K562 (cell line): ENCODE results near the gene DCN. TPM values are rescaled to one million over a fixed set of nuclear protein-coding genes. Genes with fewer than 3 reads are reported as not detected.

Experiments used
- ATAC-seq: fragments of 200-7000 bp; cut with Tn5 transposase; 3 replicates; pipeline ENCODE4 v1.9.1; 2020; ENCODE audit warnings: moderate library complexity
- BruUV-seq: library from RNA; stranded (reverse); fragments of 400-500 nt; replicated peaks from 2 replicates; lab custom pipeline; 2021; lab: Mats Ljungman, UMichigan
- CTCF ChIA-PET: fragments of 300-600 bp; formaldehyde crosslinking; extraction: SDS; loops from one replicate; lab custom pipeline; 2021; ENCODE audit warnings: low intra/inter-chr PET ratio; lab: Yijun Ruan, JAX
- POLR2A ChIA-PET: fragments of 300-600, 350-650 bp; sonication (Branson Sonifier 250); formaldehyde crosslinking; extraction: SDS; loops from one replicate; lab custom pipeline; 2021; ENCODE audit warnings: antibody characterized with exemption, inconsistent platforms; lab: Yijun Ruan, JAX
- DNase-seq, 4 experiments: peaks; one replicate each; pipeline versions ENCODE4 v3.0.0 to v3.0.0-alpha.2; 2011 to 2018; ENCODE audit warnings: low spot score in 3 of 4, mixed read lengths in 3 of 4; ENCODE audit errors: extremely low read depth in 1 of 4
- FAIRE-seq: peaks from 2 replicates; lab custom pipeline; 2011; peaks lifted over from hg19 to GRCh38; lab: Jason Lieb, UNC
- H2AFZ ChIP-seq: 2 replicates; pipeline ENCODE4 v1.6.0; 2011; ENCODE audit warnings: low read depth, low read length, control low read depth, inconsistent platforms
- H3K27ac ChIP-seq: fragments of 200-600 bp; 3 replicates; pipeline ENCODE4 v1.8.0; 2011; ENCODE audit warnings: low read depth, mild to moderate bottlenecking, control low read depth, inconsistent platforms, low read length, moderate library complexity, mixed read lengths; ENCODE audit errors: extremely low read depth
- H3K27me3 ChIP-seq, 2 experiments: fragments of 300-600 bp in 1 of 2; 2 replicates in 1 of 2; 3 replicates in 1 of 2; pipeline versions ENCODE4 v1.6.0 to v1.8.0; 2011; ENCODE audit warnings: inconsistent platforms in 2 of 2, low read length in 2 of 2, mild to moderate bottlenecking in 1 of 2, mixed read lengths in 1 of 2, moderate library complexity in 1 of 2; ENCODE audit not compliant: control insufficient read depth in 2 of 2, insufficient read depth in 2 of 2
- H3K36me3 ChIP-seq: fragments of 300-600 bp; 3 replicates; pipeline ENCODE4 v1.8.0; 2011; ENCODE audit warnings: mild to moderate bottlenecking, low read length, inconsistent platforms; ENCODE audit not compliant: control insufficient read depth, insufficient read depth
- H3K4me1 ChIP-seq, 2 experiments: fragments of 200-600 bp in 1 of 2; replicated peaks in 1 of 2; 2 replicates in 1 of 2; 3 replicates in 1 of 2; pipeline versions ENCODE4 v1.5.1 to v1.8.0; 2011; ENCODE audit warnings: inconsistent platforms in 2 of 2, low read length in 2 of 2, mild to moderate bottlenecking in 1 of 2, mixed read lengths in 1 of 2, moderate library complexity in 1 of 2; ENCODE audit not compliant: control insufficient read depth in 2 of 2, insufficient read depth in 2 of 2
- H3K4me2 ChIP-seq: 2 replicates; pipeline ENCODE4 v1.6.1; 2011; ENCODE audit warnings: low read length, control low read depth, inconsistent platforms, mixed read lengths; ENCODE audit not compliant: insufficient read depth
- H3K4me3 ChIP-seq: fragments of 200-600 bp; sonication (generic), shearing (Covaris generic); 2 replicates; pipeline ENCODE4 v1.5.1; 2016; ENCODE audit warnings: control low read depth, inconsistent platforms
- H3K79me2 ChIP-seq: fragments of 200-600 bp; 3 replicates; pipeline ENCODE4 v1.8.0; 2011; ENCODE audit warnings: low read length, inconsistent platforms; ENCODE audit not compliant: control insufficient read depth, insufficient read depth
- H3K9ac ChIP-seq, 2 experiments: 2 replicates each; pipeline versions ENCODE4 v1.6.0 to v1.6.1; 2011; ENCODE audit warnings: low read depth in 2 of 2, low read length in 2 of 2, control low read depth in 1 of 2, inconsistent platforms in 1 of 2, mild to moderate bottlenecking in 1 of 2, mixed read lengths in 1 of 2; ENCODE audit not compliant: insufficient read depth in 1 of 2
- H3K9me1 ChIP-seq: one replicate; pipeline ENCODE4 v1.6.0; 2011; ENCODE audit warnings: inconsistent platforms, mild to moderate bottlenecking, low read length, moderate library complexity; ENCODE audit not compliant: control insufficient read depth, insufficient read depth
- H3K9me3 ChIP-seq: replicated peaks from 2 replicates; pipeline ENCODE4 v1.5.1; 2011; ENCODE audit warnings: low read depth, low read length, inconsistent platforms; ENCODE audit not compliant: control insufficient read depth, insufficient read depth
- H4K20me1 ChIP-seq: replicated peaks from 2 replicates; pipeline ENCODE4 v1.6.1; 2011; ENCODE audit warnings: low read length, inconsistent platforms, mixed read lengths; ENCODE audit not compliant: control insufficient read depth, insufficient read depth
- CBX3 ChIP-seq, 2 experiments: IDR thresholded peaks; 1 replicate in 1 of 2; 2 replicates in 1 of 2; pipeline ENCODE4 v1.6.1; 2012; ENCODE audit warnings: inconsistent platforms in 2 of 2, low read length in 2 of 2, borderline replicate concordance in 1 of 2, control low read depth in 1 of 2
- MBD1 ChIP-seq: fragments of 250-450 bp; sonication (Bioruptor Pico); IDR thresholded peaks from 2 replicates; pipeline ENCODE4 v1.8.0; 2022; ENCODE audit warnings: inconsistent platforms
- YBX1 ChIP-seq: fragments of 450-650 bp; IDR thresholded peaks from 2 replicates; pipeline ENCODE4 v1.7.1; 2016; ENCODE audit warnings: mild to moderate bottlenecking
- ZNF23 ChIP-seq: fragments of 250-450 bp; sonication (Bioruptor Pico); IDR thresholded peaks from 2 replicates; pipeline ENCODE4 v1.4.0; 2020; ENCODE audit warnings: mild to moderate bottlenecking
- WGBS: fragments of 100-300 bp; shearing (Covaris generic); methylation state at CpG from one replicate; pipeline ENCODE4 v1.1.6; 2016; ENCODE audit warnings: low coverage, mixed read lengths; ENCODE audit not compliant: insufficient coverage; ENCODE audit errors: missing lambda C conversion rate; 5-methylcytosine and 5-hydroxymethylcytosine counted together
- in situ Hi-C: fragments of 300-500 bp; cut with MboI; formaldehyde crosslinking; loops from 4 replicates; pipeline ENCODE4 v1.15.0; 2018; ENCODE audit warnings: inconsistent platforms, mixed read lengths
- intact Hi-C: fragments of 100-400 bp; cut with micrococcal nuclease; formaldehyde crosslinking; loops from 2 replicates; pipeline ENCODE4 v1.14.2; 2022
- polyA plus RNA-seq, 8 experiments: library from polyadenylated mRNA; depleted of rRNA in 4 of 8; stranded (reverse) in 5 of 8; unstranded in 3 of 8; fragments of >200 nt; fragmentation: Nextera tagmentation in 2 of 8; fragmentation: Illumina TruSeq in 1 of 8; extraction: Ambion mirVana in 2 of 8; extraction: Trizol in 1 of 8; gene quantifications; 2 replicates each; pipeline versions ENCODE4 v1.2.1 to v1.2.3, GENCODE V29; 2011 to 2014; ENCODE audit warnings: inconsistent platforms in 1 of 8, missing spikeins in 1 of 8
- total RNA-seq, 7 experiments: library from RNA; depleted of rRNA in 6 of 7; stranded (reverse); fragments of >200 nt in 6 of 7; fragmentation: Illumina TruSeq in 2 of 7; extraction: Trizol in 2 of 7; gene quantifications; 2 replicates each; pipeline versions ENCODE4 v1.2.1 to v1.2.3, GENCODE V29; 2011 to 2021; ENCODE audit warnings: low replicate concordance in 1 of 7
- TF ChIP-seq, protein P1 (sequence below): fragments of 450-650 bp; formaldehyde crosslinking; IDR thresholded peaks from 2 replicates; pipeline ENCODE4 v1.4.0; 2022; ENCODE audit warnings: mild to moderate bottlenecking, moderate library complexity
- TF ChIP-seq, protein P2 (sequence below), 2 experiments: fragments of 450-650 bp in 1 of 2; sonication (generic) in 1 of 2; formaldehyde crosslinking in 1 of 2; IDR thresholded peaks; 2 replicates each; pipeline versions ENCODE4 v1.7.1 to v1.9.0; 2016 to 2022; ENCODE audit warnings: inconsistent platforms in 1 of 2, mild to moderate bottlenecking in 1 of 2, missing genetic modification reagents in 1 of 2

DCN gene
- total and polyA plus RNA-seq, 9 of the 15 experiments (the other 6 are each of a cell fraction or from before 2014, with no cell fraction given) = 0.08 to 2.4 (median 0.31) TPM; not detected in 1

DNA sequence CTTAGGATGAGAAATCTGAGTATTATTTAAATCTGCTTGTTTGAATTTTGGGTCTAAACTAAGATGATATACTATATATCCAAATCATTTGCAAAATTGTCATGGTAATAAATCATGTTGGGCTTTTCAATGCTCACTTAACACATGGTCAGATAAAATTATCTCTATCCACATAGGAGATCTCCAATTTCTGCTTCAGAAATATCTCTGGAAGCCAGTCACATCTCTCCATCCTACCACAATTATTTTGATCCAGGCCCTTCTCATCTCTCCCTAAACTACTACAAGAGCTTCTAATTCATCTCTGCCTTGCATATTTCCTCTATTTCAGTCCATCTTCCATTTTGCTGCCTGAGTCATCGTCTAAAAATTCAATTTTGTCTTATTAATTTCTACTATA is 3.8 kb downstream of the DCN start:
- FAIRE-seq = no peak
- TF ChIP-seq, protein P1, sequence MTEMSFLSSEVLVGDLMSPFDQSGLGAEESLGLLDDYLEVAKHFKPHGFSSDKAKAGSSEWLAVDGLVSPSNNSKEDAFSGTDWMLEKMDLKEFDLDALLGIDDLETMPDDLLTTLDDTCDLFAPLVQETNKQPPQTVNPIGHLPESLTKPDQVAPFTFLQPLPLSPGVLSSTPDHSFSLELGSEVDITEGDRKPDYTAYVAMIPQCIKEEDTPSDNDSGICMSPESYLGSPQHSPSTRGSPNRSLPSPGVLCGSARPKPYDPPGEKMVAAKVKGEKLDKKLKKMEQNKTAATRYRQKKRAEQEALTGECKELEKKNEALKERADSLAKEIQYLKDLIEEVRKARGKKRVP (CRISPR knock-in tag) = no peak
- TF ChIP-seq MBD1 (no peak), ZNF23 (CRISPR knock-in tag) (no peak), YBX1 (no peak), CBX3 (IDR thresholded peaks at IDR 0.05; ENCODE audit: borderline replicate concordance in 1 of 2, low read length in 2 of 2) (no peak)
- TF ChIP-seq, protein P2, sequence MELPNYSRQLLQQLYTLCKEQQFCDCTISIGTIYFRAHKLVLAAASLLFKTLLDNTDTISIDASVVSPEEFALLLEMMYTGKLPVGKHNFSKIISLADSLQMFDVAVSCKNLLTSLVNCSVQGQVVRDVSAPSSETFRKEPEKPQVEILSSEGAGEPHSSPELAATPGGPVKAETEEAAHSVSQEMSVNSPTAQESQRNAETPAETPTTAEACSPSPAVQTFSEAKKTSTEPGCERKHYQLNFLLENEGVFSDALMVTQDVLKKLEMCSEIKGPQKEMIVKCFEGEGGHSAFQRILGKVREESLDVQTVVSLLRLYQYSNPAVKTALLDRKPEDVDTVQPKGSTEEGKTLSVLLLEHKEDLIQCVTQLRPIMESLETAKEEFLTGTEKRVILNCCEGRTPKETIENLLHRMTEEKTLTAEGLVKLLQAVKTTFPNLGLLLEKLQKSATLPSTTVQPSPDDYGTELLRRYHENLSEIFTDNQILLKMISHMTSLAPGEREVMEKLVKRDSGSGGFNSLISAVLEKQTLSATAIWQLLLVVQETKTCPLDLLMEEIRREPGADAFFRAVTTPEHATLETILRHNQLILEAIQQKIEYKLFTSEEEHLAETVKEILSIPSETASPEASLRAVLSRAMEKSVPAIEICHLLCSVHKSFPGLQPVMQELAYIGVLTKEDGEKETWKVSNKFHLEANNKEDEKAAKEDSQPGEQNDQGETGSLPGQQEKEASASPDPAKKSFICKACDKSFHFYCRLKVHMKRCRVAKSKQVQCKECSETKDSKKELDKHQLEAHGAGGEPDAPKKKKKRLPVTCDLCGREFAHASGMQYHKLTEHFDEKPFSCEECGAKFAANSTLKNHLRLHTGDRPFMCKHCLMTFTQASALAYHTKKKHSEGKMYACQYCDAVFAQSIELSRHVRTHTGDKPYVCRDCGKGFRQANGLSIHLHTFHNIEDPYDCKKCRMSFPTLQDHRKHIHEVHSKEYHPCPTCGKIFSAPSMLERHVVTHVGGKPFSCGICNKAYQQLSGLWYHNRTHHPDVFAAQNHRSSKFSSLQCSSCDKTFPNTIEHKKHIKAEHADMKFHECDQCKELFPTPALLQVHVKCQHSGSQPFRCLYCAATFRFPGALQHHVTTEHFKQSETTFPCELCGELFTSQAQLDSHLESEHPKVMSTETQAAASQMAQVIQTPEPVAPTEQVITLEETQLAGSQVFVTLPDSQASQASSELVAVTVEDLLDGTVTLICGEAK (IDR thresholded peaks at IDR 0.05) = no peak
- TF ChIP-seq, protein P2 (CRISPR knock-in tag; IDR thresholded peaks at IDR 0.05) = no peak

More for the DNA sequence above, 3.8 kb downstream of the DCN start:
- Histone ChIP-seq H3K4me3 (no peak overlapping the region), H3K4me1 (no peaks in the 10 kb centered on the region), H3K9me3 (no peaks in the 10 kb centered on the region), H3K27me3 (no peaks in the 10 kb centered on the region), H3K36me3 (no peaks in the 10 kb centered on the region), H3K4me2 (no peak overlapping the region), H2AFZ (no peak overlapping the region), H3K27ac (no peak overlapping the region), H4K20me1 (no peaks in the 10 kb centered on the region), H3K79me2 (no peaks in the 10 kb centered on the region), H3K9ac (no peak overlapping the region), H3K9me1 (no peaks in the 10 kb centered on the region)
- ATAC-seq (no peak), DNase-seq (no peak)
- POLR2A ChIA-PET = no interaction called here
- BruUV-seq = no TSS peak
- intact Hi-C loops = loop anchor here (1.0 to 2.0 kb wide), 2 partner anchors 148 to 177 kb away; no protein-coding TSS in a partner anchor
- 0% methylated on average over 1 of the region's 1 CpG for WGBS
- in situ Hi-C loops = no loop called here
- CTCF ChIA-PET = interaction anchor here (1.3 kb wide), 1 partner anchor 148 kb away, joined by 4 read pairs; no protein-coding TSS in a partner anchor
